Suprapubic skin (tissue), 4 donors: ENCODE results near the gene PPP2R5C. TPM values are rescaled to one million over a fixed set of nuclear protein-coding genes. Genes with fewer than 3 reads are reported as not detected.

Source experiments
- DNase-seq, 2 donors: peaks; one replicate each; pipeline ENCODE4 v3.0.0-alpha.2; 2019; ENCODE audit warnings: low spot score in 2 of 2
- H3K27ac ChIP-seq: fragments of 200-600 bp; sonication (generic); one replicate; pipeline ENCODE4 v1.5.1; 2019
- H3K27me3 ChIP-seq: fragments of 200-600 bp; sonication (generic); one replicate; pipeline ENCODE4 v1.5.1; 2019
- H3K36me3 ChIP-seq: fragments of 200-600 bp; sonication (generic); one replicate; pipeline ENCODE4 v1.5.1; 2019
- H3K4me1 ChIP-seq: fragments of 200-600 bp; sonication (generic); one replicate; pipeline ENCODE4 v1.5.1; 2019
- H3K4me3 ChIP-seq: fragments of 200-600 bp; sonication (generic); one replicate; pipeline ENCODE4 v1.5.1; 2019; ENCODE audit warnings: mild to moderate bottlenecking
- H3K9me3 ChIP-seq: fragments of 200-600 bp; sonication (generic); one replicate; pipeline ENCODE4 v1.5.1; 2019
- EP300 ChIP-seq: sonication (generic); formaldehyde crosslinking; IDR thresholded peaks from one replicate; pipeline ENCODE4 v1.6.1; 2017; ENCODE audit warnings: antibody characterized with exemption
- POLR2A ChIP-seq, 2 donors: fragments of 450-650 bp; IDR thresholded peaks; one replicate each; pipeline ENCODE4 v1.6.1; 2017; ENCODE audit warnings: antibody characterized with exemption in 2 of 2, mild to moderate bottlenecking in 2 of 2, moderate library complexity in 2 of 2
- POLR2AphosphoS5 ChIP-seq, 3 donors: sonication (generic); formaldehyde crosslinking; IDR thresholded peaks; one replicate each; pipeline ENCODE4 v1.6.1; 2017; ENCODE audit warnings: antibody characterized with exemption in 3 of 3
- WGBS: methylation state at CpG from one replicate; pipeline ENCODE4 v1.1.5; 2018; 5-methylcytosine and 5-hydroxymethylcytosine counted together
- total RNA-seq, 4 donors: library from RNA; depleted of rRNA; stranded (reverse); fragments of >200 nt; gene quantifications; one replicate each; pipeline ENCODE4 v1.1.0, GENCODE V29; 2016
- TF ChIP-seq, protein P1 (sequence below), 2 donors: fragments of 200-600 bp in 1 of 2; fragments of 450-650 bp in 1 of 2; sonication (generic) in 1 of 2; IDR thresholded peaks; one replicate each; pipeline ENCODE4 v1.5.1; 2016 to 2019; ENCODE audit warnings: antibody characterized with exemption in 2 of 2, mild to moderate bottlenecking in 1 of 2, moderate library complexity in 1 of 2

PPP2R5C gene
- total RNA-seq, 4 donors from 2014 or later, result 104 to 149 (median 119) TPM

DNA sequence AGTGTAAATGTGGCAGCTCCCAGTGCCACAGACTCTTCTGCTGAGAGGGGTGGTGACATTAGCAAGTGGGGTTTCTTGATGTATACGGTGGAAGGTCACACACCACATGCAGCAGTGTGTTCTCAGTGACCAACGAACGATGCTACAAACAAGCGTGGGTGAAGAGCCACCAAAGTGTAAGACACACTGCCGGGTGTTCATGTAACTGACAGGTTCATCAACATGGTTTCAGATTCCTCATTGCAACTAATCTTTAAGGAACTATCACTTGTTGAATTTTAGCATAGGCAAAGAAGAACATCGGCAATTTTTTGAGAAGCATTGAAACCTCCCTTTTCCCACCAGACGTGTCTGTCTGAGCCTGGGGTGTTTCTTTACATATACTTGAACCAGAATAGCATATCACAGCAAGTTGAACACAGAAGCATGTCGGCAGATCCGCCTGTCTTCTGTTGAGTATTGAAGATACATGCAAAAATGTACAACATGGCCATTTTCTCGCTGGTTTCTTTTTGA is 58.8 kb downstream of the PPP2R5C start:
- no peaks in the 10 kb centered on the region for H3K9me3 ChIP-seq
- no peak overlapping the region for H3K27ac ChIP-seq
- H3K4me1 ChIP-seq, result peaks cover 30% of the 10 kb centered on the region
- TF ChIP-seq POLR2AphosphoS5 (IDR thresholded peaks at IDR 0.05), result no peak
- TF ChIP-seq EP300, result no peak
- TF ChIP-seq, protein P1, sequence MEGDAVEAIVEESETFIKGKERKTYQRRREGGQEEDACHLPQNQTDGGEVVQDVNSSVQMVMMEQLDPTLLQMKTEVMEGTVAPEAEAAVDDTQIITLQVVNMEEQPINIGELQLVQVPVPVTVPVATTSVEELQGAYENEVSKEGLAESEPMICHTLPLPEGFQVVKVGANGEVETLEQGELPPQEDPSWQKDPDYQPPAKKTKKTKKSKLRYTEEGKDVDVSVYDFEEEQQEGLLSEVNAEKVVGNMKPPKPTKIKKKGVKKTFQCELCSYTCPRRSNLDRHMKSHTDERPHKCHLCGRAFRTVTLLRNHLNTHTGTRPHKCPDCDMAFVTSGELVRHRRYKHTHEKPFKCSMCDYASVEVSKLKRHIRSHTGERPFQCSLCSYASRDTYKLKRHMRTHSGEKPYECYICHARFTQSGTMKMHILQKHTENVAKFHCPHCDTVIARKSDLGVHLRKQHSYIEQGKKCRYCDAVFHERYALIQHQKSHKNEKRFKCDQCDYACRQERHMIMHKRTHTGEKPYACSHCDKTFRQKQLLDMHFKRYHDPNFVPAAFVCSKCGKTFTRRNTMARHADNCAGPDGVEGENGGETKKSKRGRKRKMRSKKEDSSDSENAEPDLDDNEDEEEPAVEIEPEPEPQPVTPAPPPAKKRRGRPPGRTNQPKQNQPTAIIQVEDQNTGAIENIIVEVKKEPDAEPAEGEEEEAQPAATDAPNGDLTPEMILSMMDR (IDR thresholded peaks at IDR 0.05), result no peak
- TF ChIP-seq POLR2A (IDR thresholded peaks at IDR 0.05), result no peak
- DNase-seq, result no peak
- H3K4me3 ChIP-seq, result no peak overlapping the region
- no peaks in the 10 kb centered on the region for H3K27me3 ChIP-seq
- H3K36me3 ChIP-seq, result peaks cover 12% of the 10 kb centered on the region
- WGBS, result 83% methylated on average over 10 of the region's 10 CpGs

DNA sequence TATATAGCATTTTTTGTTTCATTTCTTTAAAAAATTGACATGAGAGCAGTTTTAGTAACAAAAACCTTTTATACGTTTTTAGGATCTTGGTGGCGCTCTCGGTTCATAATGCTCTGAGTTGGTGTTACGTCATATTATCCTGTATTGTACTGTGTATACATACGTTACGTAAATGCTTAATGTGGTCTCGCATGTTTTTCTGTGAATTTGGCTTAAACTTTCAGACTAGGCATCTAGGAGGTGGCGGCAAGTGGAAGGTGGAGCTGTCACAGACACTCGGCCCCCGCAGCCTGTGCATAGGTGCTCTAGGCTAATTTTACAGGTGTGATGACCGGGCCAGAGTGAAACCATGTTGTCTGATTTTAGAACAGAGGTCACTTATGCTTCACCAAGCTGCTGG is 60.0 kb downstream of the PPP2R5C start:
- no peaks in the 10 kb centered on the region for H3K9me3 ChIP-seq
- TF ChIP-seq EP300 (no peak), POLR2A (IDR thresholded peaks at IDR 0.05) (no peak), POLR2AphosphoS5 (IDR thresholded peaks at IDR 0.05) (no peak)
- TF ChIP-seq, protein P1 (IDR thresholded peaks at IDR 0.05), result no peak
- peaks cover 35% of the 10 kb centered on the region for H3K4me1 ChIP-seq
- H3K36me3 ChIP-seq, result peaks cover 8% of the 10 kb centered on the region
- no peak for DNase-seq
- H3K4me3 ChIP-seq, result no peak overlapping the region
- H3K27ac ChIP-seq, result no peak overlapping the region
- WGBS, result 95% methylated on average over 11 of the region's 11 CpGs
- no peaks in the 10 kb centered on the region for H3K27me3 ChIP-seq

DNA sequence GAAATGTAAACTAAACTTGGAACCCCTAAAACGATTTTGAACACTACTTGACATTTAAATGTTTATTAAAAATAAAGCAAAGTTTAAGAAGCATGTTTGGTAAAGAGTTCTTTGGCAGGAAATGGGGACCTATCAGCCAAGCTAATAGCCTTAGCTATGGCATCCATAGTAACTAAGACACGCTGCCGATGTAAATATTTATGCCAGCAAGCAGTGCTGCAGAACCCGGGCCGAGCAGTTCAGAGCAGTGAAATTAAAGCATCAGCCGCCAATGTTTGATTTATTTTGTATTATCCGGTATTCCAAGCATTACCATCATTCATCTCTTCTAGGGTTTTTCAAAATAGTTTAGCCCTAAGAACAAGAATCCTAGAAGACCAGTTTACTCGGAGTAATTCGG is 61.6 kb downstream of the PPP2R5C start:
- DNase-seq, result no peak
- Histone ChIP-seq H3K4me1 (peaks cover 38% of the 10 kb centered on the region), H3K4me3 (no peak overlapping the region), H3K27ac (peak overlapping the region; percentile 88), H3K9me3 (no peaks in the 10 kb centered on the region), H3K36me3 (peaks cover 8% of the 10 kb centered on the region), H3K27me3 (no peaks in the 10 kb centered on the region)
- WGBS, result 39% methylated on average over 9 of the region's 9 CpGs
- TF ChIP-seq POLR2A (IDR thresholded peaks at IDR 0.05) (no peak), POLR2AphosphoS5 (IDR thresholded peaks at IDR 0.05) (no peak)

DNA sequence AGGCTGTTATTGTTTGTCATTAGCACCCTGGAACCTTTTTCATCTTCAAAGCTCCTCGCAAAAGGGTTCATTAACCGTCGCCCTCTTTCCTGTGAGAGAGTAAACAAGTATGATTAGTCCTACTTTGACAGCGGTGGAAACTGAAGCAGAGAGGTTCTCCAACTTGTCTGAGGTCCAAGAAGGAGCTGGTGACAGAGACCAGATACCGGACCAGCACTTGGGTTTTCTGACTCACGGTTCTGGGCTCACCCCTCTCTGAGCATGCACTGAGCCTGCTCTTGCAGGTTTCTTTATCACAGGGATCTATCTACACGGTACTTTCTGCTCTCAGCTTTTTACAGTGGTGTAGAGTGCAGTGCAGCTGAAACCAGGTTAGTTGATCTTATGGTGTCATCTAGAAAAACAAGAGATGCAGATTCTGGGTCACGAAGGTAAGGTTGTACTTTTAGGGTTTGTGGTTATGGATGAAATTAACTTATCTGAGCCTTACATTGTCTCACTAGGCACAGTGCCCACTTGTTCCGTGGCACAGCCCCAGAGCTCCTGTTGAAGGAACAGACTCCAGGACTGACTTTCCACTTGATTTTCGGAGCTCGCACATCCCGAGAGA is 62.1 kb downstream of the PPP2R5C start:
- TF ChIP-seq POLR2A (IDR thresholded peaks at IDR 0.05) (no peak), EP300 (no peak), POLR2AphosphoS5 (IDR thresholded peaks at IDR 0.05) (peak in 1 of 3 donors; percentile 8)
- TF ChIP-seq, protein P1 (IDR thresholded peaks at IDR 0.05), result no peak
- Histone ChIP-seq H3K36me3 (peaks cover 8% of the 10 kb centered on the region), H3K4me1 (peaks cover 38% of the 10 kb centered on the region), H3K27ac (peak overlapping the region; percentile 88), H3K27me3 (no peaks in the 10 kb centered on the region), H3K4me3 (peak overlapping the region; percentile 22), H3K9me3 (no peaks in the 10 kb centered on the region)
- DNase-seq, result no peak
- 31% methylated on average over 12 of the region's 12 CpGs for WGBS

DNA sequence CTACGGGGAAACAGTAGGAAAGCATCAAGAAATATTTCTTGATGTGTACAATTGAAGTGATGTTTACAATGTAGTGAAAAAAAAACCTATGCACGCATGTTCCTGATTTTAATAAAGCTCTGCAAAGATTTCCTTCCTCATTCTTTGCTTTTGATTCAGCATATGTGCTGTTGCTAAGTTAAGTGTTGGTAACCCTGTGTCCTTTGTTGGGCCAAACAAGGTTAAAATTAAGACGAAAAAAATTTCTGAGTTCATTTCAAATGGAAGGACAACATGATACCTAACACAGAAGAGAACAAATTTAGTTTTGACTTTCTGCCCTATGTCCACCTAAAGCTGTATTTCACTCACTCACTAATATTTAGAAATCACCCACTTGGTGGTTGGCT is 62.8 kb downstream of the PPP2R5C start:
- H3K27me3 ChIP-seq, result no peaks in the 10 kb centered on the region
- H3K36me3 ChIP-seq, result peaks cover 8% of the 10 kb centered on the region
- peak overlapping the region; percentile 88 for H3K27ac ChIP-seq
- peaks cover 37% of the 10 kb centered on the region for H3K4me1 ChIP-seq
- H3K9me3 ChIP-seq, result no peaks in the 10 kb centered on the region
- TF ChIP-seq POLR2A (IDR thresholded peaks at IDR 0.05), result no peak
- TF ChIP-seq POLR2AphosphoS5 (IDR thresholded peaks at IDR 0.05), result no peak
- TF ChIP-seq, protein P1 (IDR thresholded peaks at IDR 0.05), result no peak
- no peak for TF ChIP-seq EP300
- 24% methylated on average over 3 of the region's 3 CpGs for WGBS
- H3K4me3 ChIP-seq, result peak overlapping the region; percentile 22
- no peak for DNase-seq
